ENCODE results near the gene CMIP. TPM values are rescaled to one million over a fixed set of nuclear protein-coding genes. Genes with fewer than 3 reads are reported as not detected.

The CMIP gene
- total RNA-seq, 1 donor from 2014 or later, result 6.6 TPM

DNA sequence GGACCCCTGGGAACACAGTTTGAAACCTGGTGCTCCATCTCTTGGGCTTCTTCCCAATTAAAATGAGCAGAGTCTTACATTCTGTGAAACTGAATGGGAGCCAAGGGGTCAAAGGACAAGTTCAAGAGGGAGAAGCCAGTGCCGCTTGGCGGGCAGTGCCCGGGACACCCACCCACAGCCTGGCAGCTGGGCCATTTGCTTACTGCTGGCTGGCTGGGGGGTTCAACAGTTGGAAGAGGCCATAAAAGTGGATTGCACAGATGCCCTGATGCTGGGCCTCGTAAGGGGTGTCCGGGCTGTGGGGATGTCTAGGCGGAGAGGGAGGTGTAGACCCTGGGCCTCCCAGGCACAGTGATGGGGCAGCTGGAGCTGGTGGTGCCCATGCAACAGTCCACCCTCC lies 52.1 kb downstream of the CMIP start:
- H3K27ac Mint-ChIP-seq, result no peak overlapping the region
- TF ChIP-seq EZH2 (IDR thresholded peaks at IDR 0.05) (no peak), EZH2phosphoT487 (IDR thresholded peaks at IDR 0.05) (no peak)
- TF ChIP-seq, protein P1, sequence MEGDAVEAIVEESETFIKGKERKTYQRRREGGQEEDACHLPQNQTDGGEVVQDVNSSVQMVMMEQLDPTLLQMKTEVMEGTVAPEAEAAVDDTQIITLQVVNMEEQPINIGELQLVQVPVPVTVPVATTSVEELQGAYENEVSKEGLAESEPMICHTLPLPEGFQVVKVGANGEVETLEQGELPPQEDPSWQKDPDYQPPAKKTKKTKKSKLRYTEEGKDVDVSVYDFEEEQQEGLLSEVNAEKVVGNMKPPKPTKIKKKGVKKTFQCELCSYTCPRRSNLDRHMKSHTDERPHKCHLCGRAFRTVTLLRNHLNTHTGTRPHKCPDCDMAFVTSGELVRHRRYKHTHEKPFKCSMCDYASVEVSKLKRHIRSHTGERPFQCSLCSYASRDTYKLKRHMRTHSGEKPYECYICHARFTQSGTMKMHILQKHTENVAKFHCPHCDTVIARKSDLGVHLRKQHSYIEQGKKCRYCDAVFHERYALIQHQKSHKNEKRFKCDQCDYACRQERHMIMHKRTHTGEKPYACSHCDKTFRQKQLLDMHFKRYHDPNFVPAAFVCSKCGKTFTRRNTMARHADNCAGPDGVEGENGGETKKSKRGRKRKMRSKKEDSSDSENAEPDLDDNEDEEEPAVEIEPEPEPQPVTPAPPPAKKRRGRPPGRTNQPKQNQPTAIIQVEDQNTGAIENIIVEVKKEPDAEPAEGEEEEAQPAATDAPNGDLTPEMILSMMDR (IDR thresholded peaks at IDR 0.05), result no peak
- peaks cover 14% of the 10 kb centered on the region for H3K4me1 ChIP-seq
- peaks cover 78% of the 10 kb centered on the region for H4K20me1 ChIP-seq (ENCODE audit: low read depth)
- H3K27ac ChIP-seq, result no peak overlapping the region
- no peaks in the 10 kb centered on the region for H3K9me3 Mint-ChIP-seq
- DNase-seq (ENCODE audit: low spot score), result no peak
- H3K4me3 ChIP-seq, result no peak overlapping the region
- peaks cover 65% of the 10 kb centered on the region for H3K79me2 ChIP-seq (ENCODE audit: low read depth)
- H3K4me2 ChIP-seq, result no peak overlapping the region
- peaks cover 10% of the 10 kb centered on the region for H3F3A ChIP-seq (ENCODE audit: low read depth)
- peaks cover under 1% of the 10 kb centered on the region for H3K36me3 Mint-ChIP-seq
- no peak overlapping the region for H3K9ac ChIP-seq
- no peaks in the 10 kb centered on the region for H3K27me3 ChIP-seq
- peaks cover 47% of the 10 kb centered on the region for H3K4me1 Mint-ChIP-seq
- no peak overlapping the region for H3K4me3 Mint-ChIP-seq
- no peaks in the 10 kb centered on the region for H3K9me3 ChIP-seq (ENCODE audit: low read depth)
- no peak overlapping the region for H2AFZ ChIP-seq (replicated peaks)
- H3K36me3 ChIP-seq, result no peaks in the 10 kb centered on the region
- peaks cover 8% of the 10 kb centered on the region for H3K27me3 Mint-ChIP-seq (ENCODE audit: insufficient read depth, low read depth)

DNA sequence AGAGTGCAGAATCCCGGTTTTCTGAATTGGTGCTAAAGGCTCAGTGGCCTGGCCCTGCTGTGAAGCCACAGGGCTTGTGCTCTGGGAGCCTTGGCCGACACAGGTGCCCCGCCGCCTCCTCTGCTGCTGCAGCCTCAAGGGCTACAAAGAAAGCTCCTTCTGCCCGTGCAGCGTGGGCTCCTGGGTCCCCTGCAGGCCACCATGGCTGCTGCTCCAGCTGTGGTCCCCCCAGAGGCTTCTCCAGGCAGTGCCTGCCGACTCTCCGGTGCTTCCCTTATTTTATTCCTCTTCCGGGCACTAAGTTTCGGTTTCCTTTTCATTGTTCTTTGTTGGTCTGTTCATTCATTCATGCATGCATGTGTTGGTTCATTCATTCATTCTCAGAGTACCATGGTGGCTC lies 53.1 kb downstream of the CMIP start:
- Histone ChIP-seq H4K20me1 (ENCODE audit: low read depth) (peaks cover 77% of the 10 kb centered on the region), H3K9ac (no peak overlapping the region), H3K4me1 (peaks cover 5% of the 10 kb centered on the region), H3K27me3 (no peaks in the 10 kb centered on the region), H3K4me2 (no peak overlapping the region), H3K36me3 (no peaks in the 10 kb centered on the region), H3K27ac (no peak overlapping the region), H3K9me3 (ENCODE audit: low read depth) (no peaks in the 10 kb centered on the region), H3K4me3 (no peak overlapping the region), H2AFZ (replicated peaks) (no peak overlapping the region), H3F3A (ENCODE audit: low read depth) (peaks cover under 1% of the 10 kb centered on the region), H3K79me2 (ENCODE audit: low read depth) (peaks cover 65% of the 10 kb centered on the region)
- peak overlapping the region; percentile 44 for H3K27ac Mint-ChIP-seq
- TF ChIP-seq EZH2phosphoT487 (IDR thresholded peaks at IDR 0.05), result no peak
- TF ChIP-seq, protein P1 (IDR thresholded peaks at IDR 0.05), result peak; percentile 22
- no peak for TF ChIP-seq EZH2 (IDR thresholded peaks at IDR 0.05)
- H3K4me1 Mint-ChIP-seq, result peaks cover 47% of the 10 kb centered on the region
- H3K4me3 Mint-ChIP-seq, result no peak overlapping the region
- peaks cover 8% of the 10 kb centered on the region for H3K27me3 Mint-ChIP-seq (ENCODE audit: insufficient read depth, low read depth)
- no peaks in the 10 kb centered on the region for H3K9me3 Mint-ChIP-seq
- no peak for DNase-seq (ENCODE audit: low spot score)
- H3K36me3 Mint-ChIP-seq, result no peaks in the 10 kb centered on the region

DNA sequence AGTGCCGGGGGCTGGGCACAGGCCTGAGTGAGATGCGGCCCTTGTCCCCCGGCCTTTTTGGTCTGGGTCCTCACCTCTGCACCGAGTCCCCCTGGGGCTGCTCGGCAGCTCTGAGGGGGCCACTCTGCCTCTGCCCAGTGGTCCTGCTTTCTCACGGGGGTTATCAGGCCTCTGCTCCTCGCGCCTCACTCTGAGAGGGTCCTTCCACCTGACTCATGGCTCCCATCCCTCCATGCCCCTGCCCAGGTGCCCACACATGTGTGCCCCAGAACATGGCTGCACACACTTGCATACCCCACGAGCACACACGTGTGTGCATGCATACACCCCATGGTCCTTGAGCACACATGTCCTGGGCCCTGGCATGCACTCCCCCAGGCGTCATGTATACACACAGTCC lies 53.7 kb downstream of the CMIP start:
- peaks cover 71% of the 10 kb centered on the region for H4K20me1 ChIP-seq (ENCODE audit: low read depth)
- no peaks in the 10 kb centered on the region for H3K4me1 ChIP-seq
- peaks cover 64% of the 10 kb centered on the region for H3K79me2 ChIP-seq (ENCODE audit: low read depth)
- H3K27ac ChIP-seq, result no peak overlapping the region
- H3F3A ChIP-seq (ENCODE audit: low read depth), result no peaks in the 10 kb centered on the region
- no peak for DNase-seq (ENCODE audit: low spot score)
- no peak overlapping the region for H3K9ac ChIP-seq
- TF ChIP-seq EZH2 (IDR thresholded peaks at IDR 0.05) (no peak), EZH2phosphoT487 (IDR thresholded peaks at IDR 0.05) (no peak)
- TF ChIP-seq, protein P1 (IDR thresholded peaks at IDR 0.05), result no peak
- H3K27me3 ChIP-seq, result no peaks in the 10 kb centered on the region
- Mint-ChIP-seq H3K27me3 (ENCODE audit: insufficient read depth, low read depth) (peaks cover 8% of the 10 kb centered on the region), H3K27ac (no peak overlapping the region), H3K9me3 (no peaks in the 10 kb centered on the region), H3K4me3 (no peak overlapping the region), H3K36me3 (no peaks in the 10 kb centered on the region), H3K4me1 (peaks cover 44% of the 10 kb centered on the region)
- no peaks in the 10 kb centered on the region for H3K9me3 ChIP-seq (ENCODE audit: low read depth)
- H3K4me2 ChIP-seq, result no peak overlapping the region
- H3K4me3 ChIP-seq, result no peak overlapping the region
- no peaks in the 10 kb centered on the region for H3K36me3 ChIP-seq
- no peak overlapping the region for H2AFZ ChIP-seq (replicated peaks)

Measured in neural progenitor cell (in vitro differentiated cells).